Activated CD4-positive, alpha-beta T cell treated with anti-CD3 and anti-CD28 coated beads for 4 hours (primary cell): ENCODE results near the gene LRRTM4.

Experiments
- DNase-seq, 2 donors: peaks; one replicate each; pipeline ENCODE4 v3.0.0-alpha.2; 2020

LRRTM4 gene

GRCh38 chr2:76977846-76978727 lies 544.1 kb downstream of the LRRTM4 start:
- DNase-seq = no peak

DNA sequence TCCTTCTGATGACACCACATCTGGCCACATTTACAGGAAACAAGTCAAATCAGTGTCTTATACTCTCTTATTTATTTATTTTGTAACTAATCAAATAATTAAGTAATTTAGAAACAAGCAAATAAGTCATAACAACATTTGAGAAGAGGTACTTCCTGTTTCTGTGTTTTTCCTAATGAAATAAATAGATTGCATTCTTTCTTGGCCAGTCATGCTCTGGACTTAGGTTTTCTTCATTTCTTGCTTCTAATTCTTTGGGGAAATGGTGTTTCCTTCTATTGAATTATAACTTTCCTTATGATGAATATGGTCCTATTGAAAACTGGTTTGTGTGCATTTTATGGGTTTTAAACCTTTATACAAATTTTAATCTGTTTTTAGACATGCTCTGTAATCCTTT lies 546.4 kb downstream of the LRRTM4 start:
- no peak for DNase-seq

GRCh38 chr2:76973610-76974009 lies 548.6 kb downstream of the LRRTM4 start:
- DNase-seq = no peak

DNA sequence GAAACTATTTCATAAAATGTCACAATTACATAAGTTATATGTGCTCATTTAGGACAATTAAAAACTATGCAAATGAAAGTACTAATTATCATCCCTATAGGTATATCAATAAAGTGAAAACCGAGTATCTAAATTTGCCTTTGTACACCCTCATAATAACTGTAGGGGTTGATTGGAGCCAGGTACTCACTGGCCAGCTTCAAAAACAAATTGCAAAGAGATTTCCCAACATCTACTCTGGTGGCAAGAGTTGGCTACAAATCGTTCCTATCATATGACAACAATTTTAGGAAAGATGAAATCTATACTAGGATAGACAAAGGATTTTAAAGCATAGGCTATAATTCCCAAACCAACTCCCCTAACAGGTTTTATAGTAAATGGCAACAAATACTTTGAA lies 556.4 kb downstream of the LRRTM4 start:
- DNase-seq = no peak

- no peak for DNase-seq
Measured at GRCh38 chr2:76958749-76959148, 563.4 kb downstream of the LRRTM4 start.

DNA sequence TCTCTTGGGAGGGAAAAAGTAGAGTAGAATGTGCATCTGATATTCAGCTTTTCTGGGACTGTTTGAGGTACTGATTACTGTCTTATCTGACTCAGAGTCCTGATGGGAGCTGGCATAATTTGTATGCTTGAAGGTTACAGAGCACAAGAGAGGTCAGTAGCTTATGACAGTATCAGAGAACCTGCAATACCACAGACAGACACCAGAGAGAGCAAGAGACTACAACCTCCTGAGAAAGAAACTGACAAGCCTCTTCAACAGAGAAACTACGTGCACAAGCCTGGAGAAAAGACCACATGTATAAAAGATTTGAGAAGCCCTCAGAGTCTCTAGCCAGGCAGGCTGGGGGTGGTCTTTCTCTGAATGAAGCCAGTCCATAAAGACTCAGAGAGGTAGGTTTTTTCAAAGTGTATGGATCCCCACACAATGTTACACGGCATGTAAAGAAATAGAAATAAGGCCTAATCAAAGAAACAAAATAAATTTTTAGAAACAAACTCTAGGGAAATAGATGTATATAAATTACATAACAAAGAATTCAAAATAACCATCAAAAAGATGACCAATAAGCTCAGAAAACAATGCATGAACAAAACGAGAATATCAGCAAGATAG lies 568.3 kb downstream of the LRRTM4 start:
- DNase-seq = no peak

- DNase-seq = no peak
Measured at GRCh38 chr2:76946631-76947145, 575.5 kb downstream of the LRRTM4 start.

- DNase-seq = no peak
Measured at GRCh38 chr2:76940559-76940958, 581.6 kb downstream of the LRRTM4 start.

DNA sequence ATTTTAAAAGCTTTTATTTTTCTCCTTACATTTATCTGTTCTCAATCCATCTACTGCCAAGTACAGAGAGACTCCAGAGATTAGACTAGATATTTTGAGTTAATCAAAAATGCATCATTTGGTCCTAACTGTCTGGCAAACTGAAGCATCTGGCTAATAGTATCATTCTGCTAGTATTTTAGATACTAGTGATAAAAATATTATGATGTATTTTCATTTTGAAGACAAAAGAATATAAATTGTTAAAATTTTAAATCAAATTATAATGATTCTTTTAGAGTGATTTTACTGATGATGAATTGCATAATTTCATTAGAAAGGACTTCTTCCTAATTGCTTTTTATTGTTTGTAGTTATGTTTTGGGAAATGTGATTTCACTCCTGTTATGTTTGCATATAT lies 584.0 kb downstream of the LRRTM4 start:
- DNase-seq = no peak

- no peak for DNase-seq
Measured at GRCh38 chr2:76932550-76932949, 589.6 kb downstream of the LRRTM4 start.

GRCh38 chr2:76930056-76930744 lies 592.0 kb downstream of the LRRTM4 start:
- no peak for DNase-seq

GRCh38 chr2:76928026-76928425 lies 594.1 kb downstream of the LRRTM4 start:
- no peak for DNase-seq

DNA sequence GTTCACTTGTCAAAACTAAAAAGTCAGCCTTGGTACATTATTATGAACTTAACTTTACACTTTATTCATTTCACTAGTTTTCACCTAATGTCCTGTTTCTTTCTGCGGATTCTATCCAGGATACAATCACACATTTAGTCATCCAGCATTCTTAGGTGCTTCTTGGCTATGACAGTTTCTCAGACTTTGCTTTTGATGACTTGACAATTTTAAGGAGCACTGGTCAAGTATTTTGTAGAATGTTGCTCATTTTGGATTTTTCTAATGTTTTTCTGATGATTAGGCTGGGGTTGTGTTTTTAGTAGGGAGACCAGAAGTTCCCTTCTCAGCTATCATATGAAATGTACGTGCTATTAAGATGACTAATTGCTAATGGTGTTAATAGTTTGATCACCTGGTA lies 601.2 kb downstream of the LRRTM4 start:
- DNase-seq = no peak

GRCh38 chr2:76895469-76895868 lies 626.7 kb downstream of the LRRTM4 start:
- DNase-seq = no peak

DNA sequence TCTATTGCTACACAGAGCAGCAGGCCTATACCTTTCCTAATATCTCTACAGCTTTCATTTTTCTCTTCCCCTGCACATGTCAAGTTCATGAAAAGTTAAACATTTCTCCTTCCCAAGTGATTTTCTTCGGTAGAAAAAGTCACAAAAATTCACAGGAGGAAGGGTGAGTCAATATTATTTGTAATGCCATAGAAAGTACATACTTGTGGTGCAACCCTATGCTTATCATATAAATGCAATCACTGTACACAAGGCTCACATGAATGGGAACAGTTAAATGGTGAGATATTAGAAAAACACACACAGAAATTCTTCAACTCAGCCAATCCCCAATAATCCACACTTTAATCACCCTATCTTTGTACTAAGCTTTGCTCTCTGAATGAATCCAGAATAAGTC lies 651.6 kb downstream of the LRRTM4 start:
- no peak for DNase-seq

GRCh38 chr2:76870011-76870410 lies 652.2 kb downstream of the LRRTM4 start:
- DNase-seq = no peak

GRCh38 chr2:76867854-76868253 lies 654.3 kb downstream of the LRRTM4 start:
- no peak for DNase-seq

GRCh38 chr2:76866464-76866863 lies 655.7 kb downstream of the LRRTM4 start:
- no peak for DNase-seq

GRCh38 chr2:76862901-76863300 lies 659.3 kb downstream of the LRRTM4 start:
- no peak for DNase-seq

GRCh38 chr2:76861708-76862107 lies 660.5 kb downstream of the LRRTM4 start:
- no peak for DNase-seq

- DNase-seq = no peak
Measured at GRCh38 chr2:76851000-76851399, 671.2 kb downstream of the LRRTM4 start.

DNA sequence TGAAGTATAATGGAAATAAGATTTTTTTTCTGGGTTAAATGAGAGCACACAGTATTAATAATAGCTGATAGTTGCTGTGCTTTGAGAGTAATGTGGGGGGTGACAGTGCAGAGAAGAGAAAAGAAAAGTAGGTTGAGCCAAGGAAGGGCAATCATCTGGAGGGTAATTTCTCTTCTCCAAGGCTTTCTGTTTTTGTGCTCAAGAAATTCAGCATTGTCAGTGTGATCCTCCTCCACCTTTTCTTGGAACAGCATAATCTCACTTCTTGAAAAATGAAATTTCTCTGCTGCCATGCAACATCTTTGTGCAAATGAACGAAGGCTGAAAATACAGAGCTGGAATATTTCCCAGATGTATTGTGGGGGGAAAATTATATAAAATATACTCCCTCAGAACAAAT lies 673.1 kb downstream of the LRRTM4 start:
- DNase-seq = no peak

DNA sequence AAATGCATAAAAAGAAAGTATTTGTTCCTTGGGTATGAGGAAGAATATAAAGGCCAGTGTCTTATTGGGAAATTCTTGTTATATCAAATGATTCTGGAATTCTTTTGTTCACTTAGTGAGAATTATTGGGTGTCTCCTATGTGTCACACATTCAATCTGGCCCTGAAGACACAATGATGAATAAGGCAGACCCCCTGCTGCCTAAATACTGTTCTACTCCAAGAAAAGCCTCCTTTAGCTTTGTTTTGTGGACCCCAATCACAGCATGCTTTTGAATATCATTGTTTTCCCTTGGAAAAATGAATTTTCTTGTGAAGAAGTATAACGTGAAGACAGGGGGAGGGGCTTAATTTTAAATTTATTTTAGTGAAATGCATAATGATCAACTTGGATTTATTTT lies 682.4 kb downstream of the LRRTM4 start:
- DNase-seq = no peak
